CD4-positive, alpha-beta T cell (primary cell): ENCODE results near the gene TMOD3. TPM values are rescaled to one million over a fixed set of nuclear protein-coding genes. Genes with fewer than 3 reads are reported as not detected.

Source experiments
- ATAC-seq: fragments of 200-7000 bp; cut with Tn5 transposase; one replicate; pipeline ENCODE4 v1.10.0; 2022; ENCODE audit warnings: mild to moderate bottlenecking; ENCODE audit not compliant: poor library complexity
- CTCF ChIA-PET: fragments of 350-600 bp; sonication (Branson Sonifier 250); formaldehyde crosslinking; loops from one replicate; lab custom pipeline; 2021; ENCODE audit warnings: antibody characterized with exemption, inconsistent platforms; lab: Charles Lee
- POLR2A ChIA-PET: fragments of 350-600 bp; sonication (Branson Sonifier 250); formaldehyde crosslinking; loops from one replicate; lab custom pipeline; 2021; ENCODE audit warnings: antibody characterized with exemption, inconsistent platforms; lab: Charles Lee
- DNase-seq, 14 experiments: peaks; one replicate each; pipeline ENCODE4 v3.0.0-alpha.2; 2013 to 2020; ENCODE audit warnings: mixed read lengths in 2 of 14
- H3K27ac ChIP-seq, 2 donors: one replicate each; pipeline versions ENCODE4 v1.5.1 to v1.7.0; 2013; ENCODE audit warnings: low read length in 2 of 2, low read depth in 1 of 2, mild to moderate bottlenecking in 1 of 2
- H3K27me3 ChIP-seq, 2 experiments: 1 replicate in 1 of 2; 2 replicates in 1 of 2; pipeline versions ENCODE4 v1.6.1 to v1.7.0; 2013; ENCODE audit warnings: low read length in 2 of 2, control low read depth in 1 of 2, mild to moderate bottlenecking in 1 of 2, moderate library complexity in 1 of 2; ENCODE audit not compliant: insufficient read depth in 2 of 2, control insufficient read depth in 1 of 2
- H3K36me3 ChIP-seq: one replicate; pipeline ENCODE4 v1.6.1; 2013; ENCODE audit warnings: low read length, control low read depth; ENCODE audit not compliant: insufficient read depth
- H3K4me1 ChIP-seq: one replicate; pipeline ENCODE4 v1.6.1; 2013; ENCODE audit warnings: low read length, control low read depth; ENCODE audit not compliant: insufficient read depth
- H3K4me3 ChIP-seq: one replicate; pipeline ENCODE4 v1.5.1; 2013; ENCODE audit warnings: mild to moderate bottlenecking, low read length, moderate library complexity
- H3K9me3 ChIP-seq, 2 experiments: 1 replicate in 1 of 2; 2 replicates in 1 of 2; pipeline versions ENCODE4 v1.6.1 to v1.7.0; 2013; ENCODE audit warnings: low read length in 2 of 2, mild to moderate bottlenecking in 2 of 2, control low read depth in 1 of 2, moderate library complexity in 1 of 2; ENCODE audit not compliant: control insufficient read depth in 1 of 2, insufficient read depth in 1 of 2
- H3K27ac Mint-ChIP-seq: one replicate; pipeline ENCODE4 v1.8.0; 2020; ENCODE audit warnings: mixed read lengths
- H3K27me3 Mint-ChIP-seq: one replicate; pipeline ENCODE4 v1.8.0; 2021; ENCODE audit warnings: mixed read lengths
- H3K36me3 Mint-ChIP-seq: one replicate; pipeline ENCODE4 v1.8.0; 2021; ENCODE audit warnings: low read depth, mixed read lengths
- H3K4me1 Mint-ChIP-seq: one replicate; pipeline ENCODE4 v1.8.0; 2021; ENCODE audit warnings: low read depth, mixed read lengths
- H3K4me3 Mint-ChIP-seq: one replicate; pipeline ENCODE4 v1.8.0; 2020; ENCODE audit warnings: mild to moderate bottlenecking, mixed read lengths
- H3K9me3 Mint-ChIP-seq: one replicate; pipeline ENCODE4 v1.8.0; 2020; ENCODE audit warnings: mixed read lengths
- CTCF ChIP-seq: fragments of 200-600 bp; IDR thresholded peaks from one replicate; pipeline ENCODE4 v1.8.0; 2022; ENCODE audit warnings: antibody characterized with exemption, mild to moderate bottlenecking
- intact Hi-C, 2 experiments: fragments of 100-400 bp; cut with DNase I in 1 of 2; cut with micrococcal nuclease in 1 of 2; formaldehyde crosslinking; loops; one replicate each; pipeline versions ENCODE4 v1.15.1 to v1.9.0; 2023 to 2025; cut with DNase I, micrococcal nuclease
- total RNA-seq, 174 experiments: library from RNA in 2 of 174; stranded (reverse) in 2 of 174; gene quantifications; one replicate each; pipeline ENCODE4 v1.2.3 and lab custom pipeline; 2021 to 2026

TMOD3 gene
- total RNA-seq, 2 experiments from 2014 or later: 37.6 to 39.0 TPM

- Mint-ChIP-seq H3K9me3 (no peaks in the 10 kb centered on the region), H3K27ac (peak overlapping the region; percentile 22), H3K27me3 (no peaks in the 10 kb centered on the region), H3K4me1 (no peaks in the 10 kb centered on the region), H3K36me3 (peaks cover 47% of the 10 kb centered on the region), H3K4me3 (no peak overlapping the region)
- DNase-seq (no peak), ATAC-seq (no peak)
- ChIA-PET CTCF (no interaction called here), POLR2A (interaction anchor here (0.8 kb wide), 1 partner anchor 18 kb away, joined by 3 read pairs; no protein-coding TSS in a partner anchor)
- no peak for TF ChIP-seq CTCF
- no peak overlapping the region for H3K4me3 ChIP-seq
- peaks cover 38% of the 10 kb centered on the region for H3K36me3 ChIP-seq
- H3K27me3 ChIP-seq: no peaks in the 10 kb centered on the region
- no peaks in the 10 kb centered on the region for H3K4me1 ChIP-seq
- no peaks in the 10 kb centered on the region for H3K9me3 ChIP-seq
- H3K27ac ChIP-seq: no peak overlapping the region
- intact Hi-C loops: no loop called here
These were observed 106.6 kb downstream of the TMOD3 start for GRCh38 chr15:51936105-51936478.

- no peak for ATAC-seq
- Mint-ChIP-seq H3K9me3 (no peaks in the 10 kb centered on the region), H3K27me3 (no peaks in the 10 kb centered on the region), H3K4me3 (no peak overlapping the region), H3K4me1 (peaks cover 6% of the 10 kb centered on the region), H3K27ac (no peak overlapping the region), H3K36me3 (peaks cover 65% of the 10 kb centered on the region)
- no peaks in the 10 kb centered on the region for H3K27me3 ChIP-seq
- H3K36me3 ChIP-seq: peaks cover 44% of the 10 kb centered on the region
- TF ChIP-seq CTCF: no peak
- no peaks in the 10 kb centered on the region for H3K9me3 ChIP-seq
- no peak overlapping the region for H3K4me3 ChIP-seq
- ChIA-PET POLR2A (no interaction called here), CTCF (no interaction called here)
- DNase-seq: no peak
- no peak overlapping the region for H3K27ac ChIP-seq
- intact Hi-C loops: no loop called here
- no peaks in the 10 kb centered on the region for H3K4me1 ChIP-seq
These were observed 108.8 kb downstream of the TMOD3 start for GRCh38 chr15:51938286-51938685.

GRCh38 chr15:51939216-51939615, 109.8 kb downstream of the TMOD3 start:
- no peak overlapping the region for H3K4me3 ChIP-seq
- peaks cover 49% of the 10 kb centered on the region for H3K36me3 ChIP-seq
- ChIA-PET CTCF (no interaction called here), POLR2A (no interaction called here)
- peak overlapping the region; percentile 53 for H3K27ac Mint-ChIP-seq
- H3K4me1 Mint-ChIP-seq: peaks cover 12% of the 10 kb centered on the region
- H3K36me3 Mint-ChIP-seq: peaks cover 73% of the 10 kb centered on the region
- no peak overlapping the region for H3K27ac ChIP-seq
- H3K4me1 ChIP-seq: no peaks in the 10 kb centered on the region
- no peaks in the 10 kb centered on the region for H3K9me3 Mint-ChIP-seq
- H3K4me3 Mint-ChIP-seq: no peak overlapping the region
- H3K27me3 Mint-ChIP-seq: no peaks in the 10 kb centered on the region
- H3K27me3 ChIP-seq: no peaks in the 10 kb centered on the region
- ATAC-seq: no peak
- intact Hi-C loops: no loop called here
- H3K9me3 ChIP-seq: no peaks in the 10 kb centered on the region
- DNase-seq: no peak
- no peak for TF ChIP-seq CTCF
